Measurements from ENCODE around the gene PCNX2. TPM values are rescaled to one million over a fixed set of nuclear protein-coding genes. Genes with fewer than 3 reads are reported as not detected.

The PCNX2 gene
- total and polyA plus RNA-seq, 10 of the 15 experiments (the other 5 are each of a cell fraction or from before 2014, with no cell fraction given) = 2.1 to 16.4 (median 8.1) TPM

GRCh38 chr1:233245191-233245765 lies 50.2 kb downstream of the PCNX2 start:
- Histone ChIP-seq H3K27ac (ENCODE audit: control insufficient read depth, insufficient read depth) (no peak overlapping the region), H3K9ac (ENCODE audit: control insufficient read depth, insufficient read depth, low read length) (no peak overlapping the region), H3K4me1 (ENCODE audit: control insufficient read depth, insufficient read depth, low read length) (no peaks in the 10 kb centered on the region), H3K4me2 (ENCODE audit: control insufficient read depth, insufficient read depth) (no peak overlapping the region), H3K36me3 (ENCODE audit: control insufficient read depth in 2 of 2, insufficient read depth in 2 of 2, low read length in 1 of 2) (no peaks in the 10 kb centered on the region; a peak in 2 of 4 replicates), H2AFZ (ENCODE audit: control insufficient read depth, low read depth, low read length) (no peak overlapping the region), H3K9me3 (replicated peaks; ENCODE audit: control insufficient read depth, insufficient read depth, low read length) (no peaks in the 10 kb centered on the region), H4K20me1 (ENCODE audit: control insufficient read depth, insufficient read depth) (no peaks in the 10 kb centered on the region), H3K79me2 (ENCODE audit: control insufficient read depth, insufficient read depth, low read length) (no peaks in the 10 kb centered on the region), H3K27me3 (replicated peaks in 1 of 2; ENCODE audit: control insufficient read depth in 2 of 2, insufficient read depth in 2 of 2, low read length in 1 of 2) (no peaks in the 10 kb centered on the region), H3K4me3 (no peak overlapping the region)
- CTCF ChIA-PET = no interaction called here
- in situ Hi-C loops (cut with MboI) (no loop called here), intact Hi-C loops (cut with micrococcal nuclease; ENCODE audit: unreplicated experiment) (no loop called here)
- RAD21 ChIA-PET (ENCODE audit: unreplicated experiment) = no interaction called here
- POLR2A ChIA-PET = no interaction called here
- TF ChIP-seq NR2F1 (conservative IDR thresholded peaks at IDR 0.05) (no peak), PML (IDR thresholded peaks at IDR 0.05; ENCODE audit: low read length) (no peak), EGR1 (IDR thresholded peaks at IDR 0.05; ENCODE audit: borderline replicate concordance in 1 of 2, low read depth in 2 of 2, low read length in 2 of 2) (no peak), ZSCAN29 (IDR thresholded peaks at IDR 0.05) (no peak)
- 77% methylated on average over 8 of the region's 8 CpGs for WGBS (ENCODE audit: insufficient coverage, insufficient replicate concordance, low lambda C conversion rate, missing lambda C conversion rate)
- BruUV-seq (replicated peaks) = no TSS peak
- no peak for FAIRE-seq
- ATAC-seq = no peak
- DNase-seq (ENCODE audit: low read depth, low spot score) = no peak
- SMC1A ChIA-PET (ENCODE audit: uncharacterized antibody, unreplicated experiment) = interaction anchor here (0.9 kb wide), 1 partner anchor 34 kb away, joined by 3 read pairs; no protein-coding TSS in a partner anchor

GRCh38 chr1:233244183-233244582 lies 51.3 kb downstream of the PCNX2 start:
- FAIRE-seq (no peak), ATAC-seq (no peak), DNase-seq (ENCODE audit: low read depth, low spot score) (no peak)
- in situ Hi-C loops (cut with MboI) (no loop called here), intact Hi-C loops (cut with micrococcal nuclease; ENCODE audit: unreplicated experiment) (loop anchor here (5.0 kb wide), 1 partner anchor 1377 kb away; no protein-coding TSS in a partner anchor)
- H3K36me3 ChIP-seq (ENCODE audit: control insufficient read depth in 2 of 2, insufficient read depth in 2 of 2, low read length in 1 of 2) = no peaks in the 10 kb centered on the region
- H3K4me1 ChIP-seq (ENCODE audit: control insufficient read depth, insufficient read depth, low read length) = no peaks in the 10 kb centered on the region
- POLR2A ChIA-PET = no interaction called here
- RAD21 ChIA-PET (ENCODE audit: unreplicated experiment) = no interaction called here
- H3K4me2 ChIP-seq (ENCODE audit: control insufficient read depth, insufficient read depth) = no peak overlapping the region
- no peak overlapping the region for H3K4me3 ChIP-seq
- SMC1A ChIA-PET (ENCODE audit: uncharacterized antibody, unreplicated experiment) = no interaction called here
- no peaks in the 10 kb centered on the region for H3K79me2 ChIP-seq (ENCODE audit: control insufficient read depth, insufficient read depth, low read length)
- H4K20me1 ChIP-seq (ENCODE audit: control insufficient read depth, insufficient read depth) = no peaks in the 10 kb centered on the region
- WGBS (ENCODE audit: insufficient coverage, insufficient replicate concordance, low lambda C conversion rate, missing lambda C conversion rate) = 98% methylated on average over 6 of the region's 6 CpGs
- no peak overlapping the region for H2AFZ ChIP-seq (ENCODE audit: control insufficient read depth, low read depth, low read length)
- no TSS peak for BruUV-seq (replicated peaks)
- CTCF ChIA-PET = no interaction called here
- H3K9ac ChIP-seq (ENCODE audit: control insufficient read depth, insufficient read depth, low read length) = no peak overlapping the region
- no peaks in the 10 kb centered on the region for H3K27me3 ChIP-seq (replicated peaks in 1 of 2; ENCODE audit: control insufficient read depth in 2 of 2, insufficient read depth in 2 of 2, low read length in 1 of 2)
- H3K9me3 ChIP-seq (replicated peaks; ENCODE audit: control insufficient read depth, insufficient read depth, low read length) = no peaks in the 10 kb centered on the region
- H3K27ac ChIP-seq (ENCODE audit: control insufficient read depth, insufficient read depth) = no peak overlapping the region
- no peak for TF ChIP-seq TAF1 (IDR thresholded peaks at IDR 0.05; ENCODE audit: borderline replicate concordance, low read depth, low read length)
- TF ChIP-seq HCFC1 (IDR thresholded peaks at IDR 0.05; ENCODE audit: low read length) = no peak
- no peak for TF ChIP-seq SUZ12 (IDR thresholded peaks at IDR 0.05; ENCODE audit: unreplicated experiment)
- no peak for TF ChIP-seq CHD1 (IDR thresholded peaks at IDR 0.05; ENCODE audit: low read depth, low read length)
- no peak for TF ChIP-seq SIN3A (IDR thresholded peaks at IDR 0.05; ENCODE audit: low read depth, low read length)
- TF ChIP-seq CBX5 (IDR thresholded peaks at IDR 0.05; ENCODE audit: low read depth) = no peak
- no peak for TF ChIP-seq KDM1A (IDR thresholded peaks at IDR 0.05; ENCODE audit: borderline replicate concordance)
- no peak for TF ChIP-seq ATF3 (IDR thresholded peaks at IDR 0.05; ENCODE audit: borderline replicate concordance, extremely low read depth, low read depth, low read length)
- TF ChIP-seq YY1 (IDR thresholded peaks at IDR 0.05; ENCODE audit: low read depth, low read length) = no peak
- TF ChIP-seq MLLT1 (IDR thresholded peaks at IDR 0.05) = no peak
- no peak for TF ChIP-seq NFIC (IDR thresholded peaks at IDR 0.05; ENCODE audit: low read depth, low read length)
- TF ChIP-seq LARP7 (IDR thresholded peaks at IDR 0.05) = no peak
- TF ChIP-seq SREBF2 (IDR thresholded peaks at IDR 0.05; ENCODE audit: low read length) = no peak

Measured in GM12878 (cell line).